ENCODE results near the gene GALNT11. TPM values are rescaled to one million over a fixed set of nuclear protein-coding genes. Genes with fewer than 3 reads are reported as not detected.

Gene GALNT11
- total RNA-seq, 1 experiment from 2014 or later, result 24.1 TPM

GRCh38 chr7:152140560-152140959 is 115.1 kb downstream of the GALNT11 start:
- no peak overlapping the region for H2AK5ac ChIP-seq (ENCODE audit: insufficient read length, low read length)
- no peak overlapping the region for H3K18ac ChIP-seq (ENCODE audit: insufficient read length, low read depth, low read length)
- no peaks in the 10 kb centered on the region for H3K27me3 ChIP-seq (ENCODE audit: insufficient read depth, low read length)
- H3K27ac Mint-ChIP-seq, result no peak overlapping the region
- H3K4ac ChIP-seq (ENCODE audit: low read depth, low read length), result no peak overlapping the region
- H3K14ac ChIP-seq (ENCODE audit: insufficient read depth, low read length), result no peak overlapping the region
- no peak overlapping the region for H2AFZ ChIP-seq (ENCODE audit: low read length)
- no peak overlapping the region for H3K23ac ChIP-seq (ENCODE audit: insufficient read length, low read depth, low read length)
- no peak overlapping the region for H3K56ac ChIP-seq (ENCODE audit: insufficient read length, low read depth, low read length)
- H4K5ac ChIP-seq (ENCODE audit: insufficient read length, low read depth, low read length), result no peak overlapping the region
- no peak overlapping the region for H4K8ac ChIP-seq (replicated peaks; ENCODE audit: insufficient read length, low read depth, low read length)
- H3K27ac ChIP-seq (ENCODE audit: insufficient read length, low read depth, low read length), result no peak overlapping the region
- no peak overlapping the region for H4K91ac ChIP-seq (ENCODE audit: insufficient read length, low read depth, low read length)
- peaks cover 6 to 12% of the 10 kb centered on the region in 2 experiments; a peak in 3 of 4 replicates for H3K4me1 Mint-ChIP-seq
- H3K36me3 Mint-ChIP-seq (ENCODE audit: insufficient read depth in 1 of 3, low read depth in 3 of 3), result peaks cover 23 to 68% (median 60%) of the 10 kb centered on the region in 3 experiments; a peak in 6 of 7 replicates
- H2BK5ac ChIP-seq (ENCODE audit: insufficient read length, low read length), result no peak overlapping the region
- no peak overlapping the region for H2BK12ac ChIP-seq (ENCODE audit: insufficient read length, low read depth, low read length)
- no peaks in the 10 kb centered on the region for H3K9me3 ChIP-seq (ENCODE audit: control insufficient read depth, low read depth, low read length)
- no peaks in the 10 kb centered on the region for H3K27me3 Mint-ChIP-seq (ENCODE audit: low read depth)
- no peak overlapping the region for H2BK20ac ChIP-seq (ENCODE audit: low read depth, low read length, poor library complexity, severe bottlenecking)
- H3K4me1 ChIP-seq (ENCODE audit: insufficient read depth, low read length), result no peaks in the 10 kb centered on the region
- no peaks in the 10 kb centered on the region for H3K79me2 ChIP-seq (ENCODE audit: insufficient read depth, low read length)
- no CpG with 5 or more reads among the region's 2 CpGs for WGBS (ENCODE audit: extremely low coverage, insufficient read length, low lambda C conversion rate)
- no peaks in the 10 kb centered on the region for H3K79me1 ChIP-seq (ENCODE audit: insufficient read depth, low read depth, low read length, poor library complexity, severe bottlenecking)
- no peaks in the 10 kb centered on the region for H3K23me2 ChIP-seq (ENCODE audit: insufficient read length, low read depth, low read length, poor library complexity, severe bottlenecking)
- no peak overlapping the region for H3K4me3 Mint-ChIP-seq
- H2BK120ac ChIP-seq (ENCODE audit: low read depth, low read length, poor library complexity, severe bottlenecking), result no peak overlapping the region
- H3T11ph ChIP-seq (ENCODE audit: low read length), result no peak overlapping the region
- H3K9me3 Mint-ChIP-seq, result no peaks in the 10 kb centered on the region
- no peak overlapping the region for H2BK15ac ChIP-seq (ENCODE audit: low read depth, low read length)
- H3K9ac ChIP-seq (ENCODE audit: extremely low read depth, insufficient read length, low read length), result no peak overlapping the region
- no peak for DNase-seq
- no peaks in the 10 kb centered on the region for H4K20me1 ChIP-seq (ENCODE audit: control insufficient read depth, insufficient read depth, insufficient read length)
- no peak overlapping the region for H3K4me2 ChIP-seq (ENCODE audit: insufficient read depth, insufficient read length, low read length)
- no peak for TF ChIP-seq CTCF (conservative IDR thresholded peaks at IDR 0.05)
